Right forelimb (tissue), 1 donor: Measurements from ENCODE around the gene KRT4.
"Not testable (repeated sequence)": the region's sequence is repeated elsewhere in the genome, so short reads cannot be mapped to it uniquely, and the experiment has no call there.

Experiments used
- DNase-seq: peaks from one replicate; pipeline ENCODE4 v3.0.0-alpha.2; 2018

Gene KRT4

GRCh38 chr12:52769354-52769753, 44.6 kb downstream of the KRT4 start:
- DNase-seq: no peak

- no peak for DNase-seq
Observed at GRCh38 chr12:52768479-52769200, 45.3 kb downstream of the KRT4 start.

DNA sequence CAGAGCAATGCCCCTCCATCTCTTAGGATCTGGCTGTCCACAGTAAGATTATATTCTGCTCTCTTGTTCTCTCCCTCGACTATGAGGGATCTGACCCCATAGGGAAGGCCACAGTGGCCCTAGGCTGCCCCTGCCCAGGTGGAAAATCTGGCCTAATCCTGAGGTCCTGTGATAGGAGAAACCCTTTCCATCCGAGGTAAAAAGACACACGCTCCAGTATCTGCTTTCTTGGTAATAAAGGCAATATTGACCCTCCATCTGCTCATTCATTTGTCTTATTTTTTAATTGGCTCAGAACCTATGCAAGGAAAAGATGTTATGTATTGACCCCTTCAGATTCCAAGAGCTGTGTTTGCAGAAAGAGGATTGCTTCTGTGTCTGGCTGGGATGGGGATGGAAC, 46.5 kb downstream of the KRT4 start:
- DNase-seq: no peak

GRCh38 chr12:52767020-52767379, 46.9 kb downstream of the KRT4 start:
- DNase-seq: no peak

DNA sequence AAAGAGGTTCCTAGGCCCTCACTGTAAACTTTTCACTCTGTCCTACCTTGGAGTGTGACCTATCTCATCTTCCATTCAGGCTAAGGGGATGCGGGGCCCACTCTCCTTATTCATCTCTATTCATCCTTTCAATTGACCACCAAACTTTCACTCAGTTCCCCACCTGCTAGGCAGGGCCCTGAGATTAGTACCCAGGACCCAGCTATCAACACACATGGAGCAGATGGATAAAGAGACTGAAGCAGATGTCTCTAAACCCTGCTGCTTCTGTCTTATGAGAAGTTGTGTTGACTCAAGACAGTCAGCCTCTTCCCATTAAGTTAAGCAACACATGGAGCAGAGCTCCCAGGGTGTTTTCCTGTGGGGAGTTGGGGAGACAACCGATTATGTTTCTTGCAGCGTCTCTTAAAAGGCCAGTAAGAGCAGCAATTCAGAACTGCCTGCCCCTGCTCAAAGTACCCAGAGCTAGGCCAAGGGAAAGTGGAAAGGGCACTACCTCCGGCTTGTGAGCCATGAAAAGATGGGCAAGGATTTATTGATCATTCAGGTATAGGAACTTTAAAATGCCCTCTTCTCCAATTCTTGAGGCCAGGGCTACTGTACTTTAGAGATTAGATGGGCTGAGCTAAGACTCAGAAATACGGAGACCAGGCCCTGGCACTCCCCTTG, 47.4 kb downstream of the KRT4 start:
- DNase-seq: no peak

DNA sequence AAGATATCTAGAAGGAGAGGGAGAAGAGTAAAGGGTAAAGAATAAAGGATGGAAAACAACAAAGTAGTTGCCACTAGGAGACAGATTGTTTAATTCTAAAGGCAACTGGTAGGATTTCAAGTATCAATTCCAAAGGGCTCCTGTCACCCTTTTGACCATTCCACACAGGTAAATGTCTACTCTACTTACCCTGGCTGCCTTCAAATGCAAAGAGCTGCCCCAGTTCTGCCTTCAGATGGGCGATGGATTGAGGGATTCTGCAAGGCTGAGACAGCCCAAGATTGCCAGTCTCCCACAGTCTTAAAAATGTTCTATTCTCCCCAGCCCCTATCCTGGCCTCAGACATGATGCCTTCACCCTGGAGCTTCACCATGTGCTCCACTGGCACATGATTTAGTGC, 48.2 kb downstream of the KRT4 start:
- DNase-seq: no peak

DNA sequence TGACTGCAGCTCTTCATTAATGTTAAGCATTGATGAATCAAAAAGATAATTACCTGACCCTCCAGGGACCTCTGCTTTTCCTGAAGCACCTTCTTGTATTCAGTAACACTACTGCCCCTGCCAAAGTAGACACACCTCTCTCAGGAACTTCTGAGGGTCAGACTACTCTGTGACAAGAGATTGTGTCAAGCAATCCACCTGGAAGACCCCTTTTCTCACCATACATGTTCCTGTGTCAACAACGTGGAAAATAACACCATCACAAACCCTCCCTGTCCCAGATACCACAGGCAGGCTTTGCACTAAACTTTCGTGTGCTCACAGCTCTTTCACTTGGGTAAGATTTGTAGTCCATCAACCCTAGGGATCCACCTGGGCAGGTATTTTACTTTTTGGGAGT, 49.9 kb downstream of the KRT4 start:
- no peak for DNase-seq

DNA sequence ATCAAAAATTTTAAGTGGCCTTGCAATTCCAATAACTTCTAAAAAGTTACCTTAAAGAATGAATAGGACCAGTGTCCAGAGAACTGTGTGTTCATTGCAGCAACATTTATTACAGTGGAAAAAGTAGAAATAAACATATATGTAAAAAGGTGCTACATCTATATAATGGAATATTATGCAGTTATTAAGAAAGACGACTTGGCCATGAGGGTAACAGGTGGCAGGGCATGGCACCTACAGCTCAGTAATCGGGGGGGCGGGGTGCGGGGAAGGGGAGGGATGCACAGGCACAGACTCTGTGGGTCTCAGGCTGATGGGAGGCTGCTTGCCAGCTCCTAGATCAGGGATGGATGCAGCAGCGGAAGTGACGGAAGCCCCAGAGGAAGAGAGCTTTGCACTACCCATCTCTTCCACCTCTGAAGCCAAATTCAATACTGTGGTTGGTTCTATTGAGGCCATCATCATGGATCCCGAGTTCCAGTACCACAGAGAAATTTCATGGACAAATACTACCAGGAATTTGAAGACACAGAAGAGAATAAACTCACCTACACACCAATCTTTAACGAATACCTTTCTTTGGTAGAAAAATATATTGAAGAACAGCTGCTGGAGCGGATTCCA, 50.8 kb downstream of the KRT4 start:
- no peak for DNase-seq

- DNase-seq: no peak
Observed at GRCh38 chr12:52761802-52762201, 52.1 kb downstream of the KRT4 start.

- not testable (repeated sequence) for DNase-seq
Observed at GRCh38 chr12:52761218-52761617, 52.7 kb downstream of the KRT4 start.

GRCh38 chr12:52760623-52761022, 53.3 kb downstream of the KRT4 start:
- DNase-seq: no peak

- DNase-seq: no peak
Observed at GRCh38 chr12:52759695-52760094, 54.2 kb downstream of the KRT4 start.

- DNase-seq: no peak
Observed at GRCh38 chr12:52759218-52759617, 54.7 kb downstream of the KRT4 start.

DNA sequence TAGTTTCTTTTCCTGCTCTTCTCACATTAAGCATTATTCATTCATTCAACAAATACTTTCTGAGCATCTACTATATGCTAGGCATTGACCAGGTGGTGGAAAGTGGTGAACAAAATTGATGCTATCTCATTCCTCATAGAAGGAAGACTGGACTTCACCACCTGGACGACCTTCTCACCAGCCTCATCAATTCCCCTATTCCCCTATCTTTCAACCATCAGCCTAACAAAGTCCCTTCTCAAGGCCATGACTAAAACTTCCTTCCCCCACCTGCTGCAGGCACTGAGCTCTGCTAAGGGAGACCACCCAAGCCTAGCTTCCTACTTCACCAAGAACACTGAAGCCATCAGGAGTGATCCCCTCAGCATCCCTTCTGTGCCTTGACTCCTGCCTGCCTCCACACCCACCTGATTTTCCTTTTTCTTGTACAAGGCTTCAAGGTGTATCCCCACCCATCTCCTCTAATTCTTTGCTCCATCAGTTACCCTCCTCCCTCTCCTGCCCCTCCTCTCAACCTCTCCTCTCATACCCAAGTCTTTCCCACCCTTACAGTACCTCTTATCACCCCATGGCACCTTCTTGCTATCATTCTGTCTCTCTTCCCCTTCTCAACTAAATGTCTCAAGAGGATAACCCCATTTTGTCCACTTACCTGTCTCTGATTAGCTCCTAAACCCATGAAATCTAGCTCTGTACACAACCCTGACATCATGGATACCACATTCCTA, 56.3 kb downstream of the KRT4 start:
- DNase-seq: no peak
